Activated T-helper 9 cell treated with anti-CD3 and anti-CD28 coated beads, Interleukin-2, amount 50 U/mL, for 16 hours (primary cell): ENCODE results near the gene SDS.

ENCODE experiments used
- DNase-seq: peaks from one replicate; pipeline ENCODE4 v3.0.0-alpha.2; 2020; ENCODE audit warnings: low read depth

SDS gene, protein sequence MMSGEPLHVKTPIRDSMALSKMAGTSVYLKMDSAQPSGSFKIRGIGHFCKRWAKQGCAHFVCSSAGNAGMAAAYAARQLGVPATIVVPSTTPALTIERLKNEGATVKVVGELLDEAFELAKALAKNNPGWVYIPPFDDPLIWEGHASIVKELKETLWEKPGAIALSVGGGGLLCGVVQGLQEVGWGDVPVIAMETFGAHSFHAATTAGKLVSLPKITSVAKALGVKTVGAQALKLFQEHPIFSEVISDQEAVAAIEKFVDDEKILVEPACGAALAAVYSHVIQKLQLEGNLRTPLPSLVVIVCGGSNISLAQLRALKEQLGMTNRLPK

DNA sequence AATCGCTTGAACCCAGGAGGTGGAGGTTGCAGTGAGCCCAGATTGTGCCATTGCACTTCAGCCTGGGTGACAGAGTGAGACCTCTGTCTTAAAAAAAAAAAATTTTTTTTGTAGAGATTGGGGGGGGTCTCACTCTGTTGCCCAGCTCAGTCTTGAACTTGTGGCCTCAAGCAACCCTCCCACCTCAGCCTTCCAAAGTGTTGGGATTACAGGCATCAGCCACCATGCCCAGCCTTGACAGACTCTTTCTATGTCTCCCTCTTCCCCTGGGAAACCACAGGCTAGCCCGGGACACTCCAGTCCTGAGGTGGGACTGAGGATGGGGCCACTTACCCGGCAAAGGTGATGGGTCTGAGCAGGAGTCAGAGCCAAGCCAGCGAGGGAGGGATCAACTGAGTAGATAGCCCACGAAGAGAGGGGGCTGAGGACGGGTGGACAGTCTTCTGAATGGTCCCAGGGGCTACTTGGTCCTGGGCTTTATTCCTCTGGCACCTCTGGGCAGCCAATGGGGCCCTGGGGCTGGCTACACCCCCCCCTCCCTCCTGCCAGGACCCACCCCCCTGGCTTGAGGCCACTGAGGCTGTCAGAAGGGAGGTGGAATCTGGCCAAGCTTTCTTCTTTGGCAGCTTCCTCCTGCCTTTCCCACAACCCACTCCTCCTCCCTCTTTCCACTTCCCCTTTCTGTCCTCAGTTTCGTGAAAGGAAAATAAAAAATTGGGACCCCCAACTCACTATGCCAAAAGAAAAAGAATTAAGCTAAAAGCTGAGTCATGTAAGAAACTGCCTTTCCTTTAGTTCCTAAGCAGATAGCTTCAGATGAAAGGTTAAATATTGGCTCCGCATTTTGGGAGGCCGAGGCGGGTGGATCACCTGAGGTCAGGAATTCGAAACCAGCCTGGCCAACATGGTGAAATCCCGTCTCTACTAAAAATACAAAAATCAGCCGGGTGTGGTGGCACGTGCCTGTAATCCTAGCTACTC, at the start of gene SDS:
Gene SDS (minus strand): TSS at position 453 of the 981 bp plus-strand sequence. CDS start 4,179 bp downstream, outside the sequence.
- no peak for DNase-seq

- no peak for DNase-seq
Measured at GRCh38 chr12:113453330-113453729, 49.6 kb upstream of the SDS start.

DNA sequence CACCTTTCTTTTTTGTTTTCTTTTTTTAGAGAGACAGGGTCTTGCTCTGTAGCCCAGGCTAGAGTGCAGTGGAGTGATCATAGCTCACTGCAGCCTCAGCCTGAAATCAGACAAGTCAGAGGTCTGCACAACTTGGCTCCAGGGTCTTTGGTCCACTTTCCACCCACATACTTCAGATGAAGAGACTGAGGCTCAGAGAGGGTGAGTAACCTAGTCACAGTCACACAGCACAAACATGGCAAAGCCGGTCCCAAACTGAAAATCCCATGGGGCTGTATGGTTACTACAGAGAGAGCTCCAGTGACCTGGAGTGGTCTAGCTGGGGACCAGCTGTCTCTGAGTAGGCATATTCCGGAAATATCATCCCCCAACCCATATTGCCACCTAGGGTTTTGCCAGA, 48.8 kb upstream of the SDS start:
- no peak for DNase-seq

- no peak for DNase-seq
Measured at GRCh38 chr12:113449839-113450238, 46.2 kb upstream of the SDS start.

GRCh38 chr12:113449299-113449698, 45.6 kb upstream of the SDS start:
- no peak for DNase-seq

DNA sequence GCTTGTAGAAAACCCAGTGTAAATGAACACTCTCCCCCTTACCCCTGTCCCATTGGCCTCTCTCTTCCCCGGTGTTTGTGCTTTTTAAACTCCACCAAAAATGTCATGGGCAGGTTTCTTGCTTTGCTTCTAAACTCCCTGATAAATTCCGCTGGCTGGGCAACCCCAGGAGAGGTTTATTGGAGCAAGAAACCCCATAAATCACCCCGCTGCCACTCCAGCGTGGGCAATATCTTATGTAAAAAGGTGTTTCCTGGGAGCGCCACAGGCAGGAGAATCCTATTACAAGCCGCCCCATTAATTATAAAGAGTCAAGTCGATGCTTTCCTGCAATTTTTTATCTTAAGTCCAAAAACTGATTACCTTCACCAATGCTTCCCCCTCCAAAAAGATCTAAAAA, 45.2 kb upstream of the SDS start:
- DNase-seq = no peak

DNA sequence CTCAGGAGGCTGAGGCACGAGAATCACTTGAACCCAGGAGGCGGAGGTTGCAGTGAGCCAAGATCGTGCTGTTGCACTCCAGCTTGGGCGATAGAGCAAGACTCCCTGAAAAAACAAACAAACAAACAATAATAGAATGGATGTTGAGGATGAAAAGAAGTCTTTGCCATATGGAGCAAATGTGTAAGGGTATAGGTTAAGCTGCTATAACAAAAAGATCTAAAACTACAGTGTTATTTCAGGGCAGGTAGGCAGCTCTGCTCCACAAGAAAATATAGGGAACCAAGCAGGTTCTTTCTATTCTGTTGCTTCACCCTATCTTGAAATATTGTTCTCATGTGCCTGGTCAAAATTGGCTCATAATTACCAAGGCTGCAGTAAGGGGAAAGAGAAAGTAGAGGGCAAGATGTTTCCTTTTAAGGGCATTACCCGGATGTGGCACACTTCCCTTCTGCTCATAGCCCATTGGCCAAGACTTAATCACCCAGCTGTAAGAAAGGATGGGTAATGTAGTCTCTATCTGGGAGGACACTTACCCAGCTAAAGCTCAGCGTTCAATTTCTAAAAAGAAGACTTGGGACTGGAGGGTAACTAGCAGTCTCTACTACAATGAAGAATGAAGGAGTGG, 42.0 kb upstream of the SDS start:
- DNase-seq = no peak

DNA sequence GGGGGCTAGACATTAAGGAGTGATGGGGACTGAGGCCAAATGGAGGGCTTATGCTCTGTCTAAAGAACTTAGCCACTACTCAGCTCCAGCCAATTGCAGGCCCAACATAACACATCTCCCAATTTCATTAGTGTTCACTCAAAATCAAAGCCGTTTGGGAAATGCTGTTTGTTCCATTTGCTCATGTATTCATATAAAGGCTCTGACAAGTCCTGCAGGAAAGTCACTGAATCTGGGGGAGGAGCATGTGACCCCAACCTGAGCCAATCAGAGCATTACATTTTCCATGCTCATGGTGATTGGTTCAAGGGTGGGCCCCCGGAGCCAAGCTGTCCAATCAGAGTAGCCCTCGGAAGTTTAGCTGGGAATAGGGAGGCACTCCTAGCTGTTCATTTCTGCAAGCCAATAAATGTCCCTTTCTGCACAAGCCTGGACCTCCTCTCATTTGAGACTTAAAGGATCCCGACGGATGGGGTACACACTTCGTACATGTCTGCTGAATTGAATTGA, 39.4 kb upstream of the SDS start:
- no peak for DNase-seq

DNA sequence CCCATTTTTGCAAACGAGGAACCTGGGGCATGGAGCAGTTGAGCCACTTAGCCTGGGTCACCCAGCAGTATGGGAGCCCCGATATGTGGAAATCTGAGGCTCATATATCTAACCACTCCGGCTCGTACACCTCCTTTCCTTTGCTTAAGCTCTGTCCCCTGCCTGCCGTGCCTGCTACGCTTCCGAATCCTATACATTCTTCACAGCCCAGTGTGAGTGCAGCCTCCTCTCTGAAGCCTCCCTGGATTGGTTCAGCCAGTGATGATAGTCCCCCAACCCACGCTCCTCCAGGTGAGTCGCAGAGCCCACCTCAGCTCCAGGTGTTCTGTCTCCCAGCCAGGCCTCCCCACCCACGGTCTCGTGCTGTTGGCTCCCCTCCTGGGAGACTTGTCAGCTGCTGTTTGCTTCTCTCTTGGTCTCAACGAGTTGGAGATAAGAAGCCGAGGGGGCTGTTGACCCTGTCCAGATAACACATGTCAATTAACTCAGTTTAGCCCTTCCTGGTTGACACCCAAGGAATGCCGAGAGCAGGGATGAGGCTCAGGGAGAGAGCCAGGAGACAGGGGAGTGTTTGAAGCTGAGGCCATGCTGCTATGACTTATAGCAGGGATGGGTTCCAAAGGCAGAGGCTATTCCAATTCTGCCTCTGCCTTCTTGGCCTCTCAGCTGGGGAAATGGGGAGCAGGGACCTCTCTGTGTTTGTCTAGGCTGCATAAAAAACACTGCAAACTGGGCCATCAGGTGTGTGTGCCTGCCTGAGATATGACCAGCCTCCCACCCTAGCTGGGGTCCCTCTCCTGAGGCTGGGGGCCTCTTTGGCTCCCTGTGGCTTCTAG, 37.5 kb upstream of the SDS start:
- DNase-seq = no peak

DNA sequence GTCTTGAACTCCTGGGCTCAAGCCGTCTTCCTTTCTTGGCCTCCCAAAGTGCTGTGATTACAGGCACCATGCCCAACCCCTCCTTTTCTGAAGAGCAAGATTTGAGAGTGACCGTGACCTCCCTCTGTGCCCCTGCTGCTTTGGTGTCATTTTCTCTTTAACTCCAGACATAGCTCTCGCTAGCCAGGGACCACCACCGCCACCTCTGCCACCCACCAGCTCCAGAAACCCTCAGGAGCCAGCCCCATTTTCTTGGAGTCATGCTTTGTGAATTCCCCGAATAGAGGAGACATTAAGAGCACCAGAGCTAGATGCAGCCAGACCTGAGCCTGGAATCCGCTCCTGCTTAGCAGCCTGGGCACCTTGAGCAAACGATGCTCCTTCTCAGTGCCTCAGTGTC, 36.6 kb upstream of the SDS start:
- DNase-seq = no peak

DNA sequence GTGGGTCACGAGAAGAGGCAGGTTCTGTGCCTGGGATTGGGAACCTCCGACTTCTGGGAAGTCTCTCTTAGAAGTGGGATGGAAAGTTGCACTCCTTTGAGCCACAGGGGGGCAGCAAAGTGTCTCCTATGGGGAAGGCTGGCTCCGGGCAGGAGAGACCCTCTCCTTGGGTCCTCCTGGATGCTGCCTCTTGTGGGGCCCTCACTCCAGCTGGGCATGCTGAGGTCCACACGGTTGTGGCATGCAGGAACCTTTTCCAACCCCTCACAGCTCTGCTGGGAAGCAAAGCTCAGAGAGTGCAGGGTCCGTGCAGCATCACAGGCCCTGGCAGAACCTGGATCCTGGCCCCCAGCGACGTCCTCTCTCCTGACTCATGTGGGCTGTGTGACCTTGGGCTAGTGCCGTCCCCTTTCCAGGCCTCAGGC, 35.9 kb upstream of the SDS start:
- DNase-seq = no peak

DNA sequence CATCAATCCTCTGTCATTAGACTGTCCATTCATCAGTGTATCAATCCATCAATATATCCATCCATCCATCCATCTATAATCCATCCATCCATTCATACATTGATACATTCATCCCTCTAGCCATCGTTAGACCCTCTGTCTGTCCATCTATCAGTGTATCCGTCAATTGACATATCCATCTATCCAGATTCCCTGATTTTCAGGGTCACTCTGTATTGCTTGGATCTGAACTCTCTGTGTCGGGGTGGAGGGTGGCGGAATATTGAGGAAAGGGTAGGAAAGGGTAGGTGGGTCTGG, 35.6 kb upstream of the SDS start:
- DNase-seq = no peak

DNA sequence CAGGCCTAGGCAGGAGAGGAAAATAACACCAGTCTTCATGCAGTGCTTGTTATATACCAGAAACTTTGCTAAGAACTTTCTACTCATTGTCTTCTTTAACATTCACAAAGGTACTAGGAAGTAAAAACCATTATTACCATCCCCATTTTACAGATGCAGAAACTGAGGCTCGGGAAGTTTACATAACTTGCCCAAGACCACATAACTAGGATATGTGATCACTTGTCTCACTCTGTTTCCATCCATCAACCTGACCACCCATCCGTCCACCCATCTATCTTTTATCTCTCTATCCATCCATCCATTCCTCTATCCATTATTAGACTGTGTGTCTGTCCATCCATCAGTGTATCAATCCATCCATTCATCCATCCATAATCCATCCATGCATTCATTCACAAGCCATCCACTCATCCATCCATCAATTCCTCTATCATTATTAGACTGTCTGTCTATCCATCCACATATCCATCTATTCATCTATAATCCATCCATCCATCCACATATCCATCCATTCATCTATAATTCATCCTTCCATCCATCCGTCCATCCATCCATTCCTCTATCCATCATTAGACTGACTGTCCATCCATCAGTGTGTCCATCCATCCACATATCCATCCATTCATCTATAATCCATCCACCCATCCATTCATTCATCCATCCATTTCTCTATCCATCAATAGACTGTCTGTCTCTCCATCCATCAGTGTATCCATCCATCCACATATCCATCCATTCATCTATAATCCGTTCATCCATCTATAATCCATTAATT, 35.0 kb upstream of the SDS start:
- DNase-seq = no peak

DNA sequence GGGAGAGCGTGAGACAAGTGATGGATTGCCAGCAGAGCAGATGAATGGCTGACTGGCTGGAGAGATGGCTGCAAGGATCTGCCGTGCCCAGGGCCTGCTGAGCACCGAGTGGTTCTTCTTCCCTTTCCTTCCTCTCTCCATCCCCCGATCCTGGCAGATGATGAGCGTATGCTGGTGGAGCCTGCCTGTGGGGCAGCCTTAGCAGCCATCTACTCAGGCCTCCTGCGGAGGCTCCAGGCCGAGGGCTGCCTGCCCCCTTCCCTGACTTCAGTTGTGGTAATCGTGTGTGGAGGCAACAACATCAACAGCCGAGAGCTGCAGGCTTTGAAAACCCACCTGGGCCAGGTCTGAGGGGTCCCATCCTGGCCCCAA, 34.0 kb upstream of the SDS start:
- DNase-seq = no peak

DNA sequence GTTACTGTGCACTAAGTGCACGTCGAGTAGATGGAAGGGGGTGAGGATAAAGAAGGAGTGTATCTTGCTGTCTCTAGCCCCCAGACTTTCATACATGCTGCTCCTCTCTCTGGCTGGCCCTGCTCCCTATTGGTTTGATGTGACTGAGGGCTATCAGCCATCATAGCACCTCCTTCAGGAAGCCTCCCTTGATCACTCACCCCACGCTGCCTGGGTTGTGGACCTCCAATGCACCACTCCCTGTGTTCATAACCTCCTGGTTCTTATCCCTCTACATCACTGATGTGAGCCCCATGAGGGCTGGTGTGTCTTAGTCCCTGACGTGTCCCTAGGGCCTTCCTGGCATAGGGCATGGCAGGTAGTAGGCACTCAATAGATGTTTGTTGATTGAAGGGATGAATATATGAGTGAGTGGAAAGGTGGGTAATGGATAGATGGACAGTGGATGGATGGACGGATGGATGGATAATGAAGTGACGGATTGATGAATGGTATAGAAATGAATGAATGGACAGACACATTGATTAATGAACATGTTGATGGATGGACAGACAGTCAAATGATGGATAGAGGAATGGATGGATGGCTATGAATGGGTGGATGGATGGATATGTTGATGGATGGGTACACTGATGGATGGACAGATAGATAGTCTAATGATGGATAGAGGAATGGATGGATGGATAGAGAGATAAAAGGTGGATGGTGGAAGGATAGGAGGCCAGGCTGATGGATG, 33.5 kb upstream of the SDS start:
- no peak for DNase-seq

DNA sequence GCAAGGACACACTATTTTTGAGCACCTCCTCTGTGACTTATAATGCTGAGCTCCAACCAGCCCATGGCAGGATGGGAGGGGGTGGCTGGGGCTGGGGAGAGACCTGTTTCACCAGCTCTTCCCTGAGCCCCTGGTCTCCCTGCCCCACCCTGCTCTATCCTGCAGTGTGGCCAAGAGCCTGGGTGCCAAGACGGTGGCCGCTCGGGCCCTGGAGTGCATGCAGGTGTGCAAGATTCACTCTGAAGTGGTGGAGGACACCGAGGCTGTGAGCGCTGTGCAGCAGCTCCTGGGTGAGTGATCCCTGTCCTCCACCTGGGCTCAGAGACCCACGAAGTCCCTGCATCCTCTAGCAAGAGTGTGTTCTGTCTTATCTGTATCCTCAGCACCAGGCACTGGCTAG, 32.9 kb upstream of the SDS start:
- DNase-seq = no peak

GRCh38 chr12:113435367-113435766, 31.7 kb upstream of the SDS start:
- DNase-seq = no peak

- no peak for DNase-seq
Measured at GRCh38 chr12:113432986-113433385, 29.3 kb upstream of the SDS start.

- no peak for DNase-seq
Measured at GRCh38 chr12:113428482-113428881, 24.8 kb upstream of the SDS start.

GRCh38 chr12:113427882-113428281, 24.2 kb upstream of the SDS start:
- DNase-seq = no peak
